Activated gamma-delta T cell treated with anti-CD3 and anti-CD28 coated beads, Interleukin-2, amount 50 U/mL, for 16 hours (primary cell): ENCODE data around the gene SYNDIG1.

Experiments
- DNase-seq: peaks from one replicate; pipeline ENCODE4 v3.0.0-alpha.2; 2020; ENCODE audit warnings: low read depth

The SYNDIG1 gene

GRCh38 chr20:24674921-24675605 is 205.6 kb downstream of the SYNDIG1 start:
- no peak for DNase-seq

GRCh38 chr20:24675651-24676352 is 206.4 kb downstream of the SYNDIG1 start:
- DNase-seq: no peak

GRCh38 chr20:24676353-24676977 is 207.0 kb downstream of the SYNDIG1 start:
- no peak for DNase-seq

- DNase-seq: no peak
Measured at GRCh38 chr20:24676978-24677370, 207.5 kb downstream of the SYNDIG1 start.

DNA sequence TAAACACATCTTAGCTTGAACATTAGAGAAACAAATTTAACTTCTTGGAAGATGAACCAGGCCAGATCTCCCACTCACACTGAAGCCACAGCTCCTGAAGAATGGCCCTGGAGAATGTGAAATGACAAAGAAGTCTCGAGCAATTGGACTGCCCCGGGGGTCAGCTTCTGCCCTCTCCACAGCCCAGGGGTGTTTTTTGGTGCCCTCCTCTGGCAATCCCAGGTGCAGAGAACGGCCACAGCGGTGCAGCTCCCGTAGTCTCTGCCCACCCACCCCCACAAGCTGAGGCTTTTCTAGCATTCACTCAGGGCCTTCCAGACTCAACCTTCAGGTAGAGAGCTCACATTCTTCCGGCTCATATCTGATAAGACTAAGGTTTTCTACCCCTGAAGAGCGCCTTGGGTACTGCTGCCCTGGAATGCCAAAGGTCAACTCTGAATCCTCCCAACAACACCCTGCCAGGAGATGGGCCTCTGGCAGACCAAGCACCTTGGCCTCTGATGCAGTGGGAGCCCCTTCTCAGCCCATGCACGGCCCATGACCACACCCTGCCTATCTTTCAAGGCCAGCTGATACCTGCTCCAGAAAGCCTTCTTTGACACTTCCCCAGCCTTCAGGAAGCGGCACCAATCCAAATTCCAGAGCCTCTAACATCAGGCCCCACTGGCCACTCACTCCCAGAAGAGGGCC is 208.3 kb downstream of the SYNDIG1 start:
- no peak for DNase-seq

DNA sequence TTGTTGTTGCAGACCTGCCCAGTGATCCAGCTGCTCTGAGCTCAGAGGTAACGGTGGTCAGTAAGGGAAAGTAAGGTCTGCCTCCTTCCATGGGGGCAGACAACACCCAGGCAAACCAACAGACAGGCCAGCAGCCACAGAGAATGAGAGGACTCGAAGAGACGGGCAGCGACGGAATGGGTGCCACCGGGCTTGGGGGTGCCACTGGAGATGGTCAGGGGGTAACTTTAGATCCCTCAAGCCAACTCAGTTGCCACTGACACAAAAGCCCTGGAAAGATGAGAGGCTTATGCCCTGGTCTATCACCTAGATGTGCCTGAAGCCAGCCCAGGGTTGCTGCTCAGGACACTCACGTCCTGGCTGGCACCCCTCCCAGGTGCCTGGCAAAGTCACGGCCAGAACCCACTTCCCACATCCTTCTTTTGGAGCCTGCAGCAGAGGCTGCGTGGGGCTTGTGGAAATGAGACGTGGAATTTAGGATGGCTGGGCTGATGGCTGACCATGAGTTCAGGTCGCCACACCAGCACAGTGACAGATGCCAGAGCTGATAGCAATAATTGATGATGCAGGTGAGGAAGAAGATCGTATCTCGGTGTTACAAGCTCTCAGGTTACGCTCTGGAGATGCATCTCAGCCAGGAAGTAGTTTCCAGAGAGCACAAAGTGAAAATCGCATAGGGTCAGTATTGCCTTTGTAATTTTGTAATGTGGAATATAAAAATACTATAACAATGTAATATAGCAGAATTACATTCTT is 209.1 kb downstream of the SYNDIG1 start:
- no peak for DNase-seq

DNA sequence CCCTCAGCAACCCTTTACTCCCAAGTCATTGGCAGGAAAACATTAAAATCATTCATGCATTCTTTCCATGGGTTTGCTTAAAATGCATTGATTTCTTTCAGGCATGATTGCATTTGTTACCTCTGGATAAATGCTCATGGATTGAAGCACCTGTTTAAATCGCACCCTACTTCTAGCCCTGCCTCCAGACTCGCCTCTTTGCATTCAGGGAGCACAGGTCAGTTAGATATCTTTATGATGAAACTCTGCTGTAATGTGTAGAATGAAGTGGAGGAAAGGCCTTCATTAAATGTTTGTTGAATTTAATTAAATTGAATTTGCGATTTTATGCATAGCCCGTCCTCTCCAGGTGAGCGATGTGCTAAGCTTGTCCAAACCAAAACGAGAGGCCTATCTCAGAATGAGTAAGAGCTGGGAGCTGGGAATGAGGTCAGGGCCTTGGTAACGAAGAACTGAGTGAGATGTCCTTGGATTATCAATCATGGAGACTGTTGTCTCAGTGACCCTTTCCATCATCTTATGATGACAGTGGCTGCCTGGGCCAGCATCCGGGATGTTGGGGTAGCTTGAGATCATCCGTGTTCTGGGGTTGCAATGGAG is 210.1 kb downstream of the SYNDIG1 start:
- DNase-seq: no peak

DNA sequence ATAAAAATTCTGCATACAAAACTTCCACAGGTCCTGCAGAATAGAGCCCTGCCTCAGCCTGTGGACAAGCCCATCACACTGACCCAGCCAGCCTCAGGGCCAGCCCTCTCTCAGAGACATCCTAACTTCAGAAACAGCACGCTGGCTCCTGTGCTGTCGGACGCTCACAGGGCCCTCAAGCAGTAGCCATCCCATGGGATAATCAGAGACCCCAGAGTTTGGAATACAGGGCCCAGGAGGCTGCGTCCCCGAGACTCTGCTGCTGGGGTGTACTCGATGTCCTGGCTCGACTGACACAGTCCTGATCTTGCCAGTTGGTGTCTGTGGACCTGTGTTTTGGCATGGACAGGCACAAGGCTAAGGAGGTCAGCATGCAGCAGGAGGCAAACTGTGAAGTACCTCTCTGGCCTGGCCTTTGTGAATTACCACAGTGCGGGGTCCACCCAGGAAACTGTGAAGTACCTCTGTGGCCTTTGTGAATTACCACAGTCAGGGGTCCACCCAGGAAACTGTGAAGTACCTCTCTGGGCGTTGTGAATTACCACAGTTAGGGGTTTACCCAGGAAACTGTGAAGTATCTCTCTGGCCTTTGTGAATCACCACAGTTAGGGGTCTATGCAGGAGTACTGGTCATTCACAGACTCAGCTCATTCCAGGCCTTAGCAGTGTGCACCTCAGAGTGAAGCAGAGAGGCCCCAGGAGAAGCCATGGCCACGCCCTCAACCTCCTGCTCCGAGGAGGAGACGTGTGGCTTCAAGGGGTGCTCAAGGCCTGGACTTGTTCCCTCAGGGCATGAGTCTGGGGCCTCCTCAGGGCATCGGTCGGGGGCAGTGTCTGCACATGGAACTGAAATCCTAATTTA is 212.4 kb downstream of the SYNDIG1 start:
- no peak for DNase-seq

GRCh38 chr20:24682496-24682985 is 213.1 kb downstream of the SYNDIG1 start:
- no peak for DNase-seq

DNA sequence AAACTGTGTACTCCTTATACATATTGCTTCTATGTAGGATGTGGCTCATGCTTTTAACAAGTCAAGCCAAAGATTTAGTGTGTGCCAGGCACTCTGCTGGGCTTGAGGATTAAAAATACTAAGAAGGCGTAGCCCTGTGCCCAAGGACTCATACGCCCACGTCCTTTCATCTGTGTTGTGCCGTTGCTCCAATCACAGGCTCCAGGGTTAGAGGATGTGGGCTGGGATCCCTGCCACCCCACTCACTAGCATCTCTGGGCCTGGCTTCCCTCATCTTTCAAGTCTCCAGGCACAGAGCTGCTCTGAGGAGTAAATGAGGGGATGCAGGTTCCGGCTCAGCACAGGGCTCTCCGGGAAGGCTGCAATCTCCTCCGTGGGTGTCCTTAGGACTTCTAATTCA is 214.2 kb downstream of the SYNDIG1 start:
- no peak for DNase-seq

DNA sequence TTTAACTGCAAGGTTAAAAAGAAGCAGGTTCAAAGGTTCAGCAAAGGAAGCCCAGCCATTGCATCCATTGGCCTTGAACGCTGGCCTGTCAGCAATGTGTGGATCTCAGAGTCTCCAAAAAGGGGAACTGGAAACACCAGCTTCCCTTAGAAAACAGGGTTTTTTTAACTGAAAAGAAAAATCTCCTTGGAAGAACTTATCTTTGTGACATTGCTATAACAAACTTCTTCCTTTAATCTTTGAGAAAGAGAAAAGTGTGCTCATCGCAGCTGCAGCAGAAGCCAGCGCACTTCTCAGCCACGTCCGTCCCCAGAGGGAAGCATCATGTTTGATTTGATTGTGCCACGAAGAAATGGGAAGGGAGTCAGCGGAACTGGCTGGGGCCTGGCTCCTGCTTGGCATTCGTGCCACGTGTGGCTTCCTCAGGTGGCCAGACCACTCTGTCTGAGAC is 215.0 kb downstream of the SYNDIG1 start:
- no peak for DNase-seq

DNA sequence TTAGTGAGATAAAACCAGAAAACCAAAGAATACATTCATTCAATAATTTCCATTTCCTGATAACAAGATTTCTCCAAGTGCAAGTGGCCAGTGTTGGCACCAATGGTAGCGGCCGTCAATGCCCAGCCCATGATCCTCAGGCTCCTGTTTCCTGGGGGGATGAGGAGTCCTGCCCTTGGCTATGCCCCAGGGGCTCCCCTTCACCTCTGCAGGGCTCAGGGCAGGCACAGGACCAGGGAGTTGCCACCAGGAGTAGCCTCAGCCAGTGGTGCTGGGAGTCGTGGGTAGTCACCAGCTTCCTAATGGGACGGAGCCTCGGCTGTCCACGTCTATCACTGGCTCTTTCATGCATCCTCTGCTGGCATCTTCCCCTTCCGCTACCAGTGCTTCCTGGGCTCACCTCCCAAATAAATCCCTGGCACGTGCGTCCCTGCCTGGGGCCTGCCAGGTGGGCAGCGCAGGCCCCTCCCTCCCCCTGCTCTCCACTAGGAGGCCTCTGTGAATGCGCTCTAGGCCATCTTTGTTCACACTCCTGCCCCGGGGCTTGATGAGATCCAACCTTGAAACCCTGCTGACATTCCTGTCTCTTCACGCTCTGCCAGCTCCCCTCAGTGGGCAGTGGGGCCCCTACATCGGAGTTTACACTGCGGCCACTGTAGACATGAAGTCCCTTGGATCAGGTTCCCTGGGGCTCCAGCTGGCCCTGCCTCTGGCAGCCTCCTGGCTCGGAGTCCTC is 215.7 kb downstream of the SYNDIG1 start:
- DNase-seq: no peak

- DNase-seq: no peak
Measured at GRCh38 chr20:24685736-24686135, 216.3 kb downstream of the SYNDIG1 start.

DNA sequence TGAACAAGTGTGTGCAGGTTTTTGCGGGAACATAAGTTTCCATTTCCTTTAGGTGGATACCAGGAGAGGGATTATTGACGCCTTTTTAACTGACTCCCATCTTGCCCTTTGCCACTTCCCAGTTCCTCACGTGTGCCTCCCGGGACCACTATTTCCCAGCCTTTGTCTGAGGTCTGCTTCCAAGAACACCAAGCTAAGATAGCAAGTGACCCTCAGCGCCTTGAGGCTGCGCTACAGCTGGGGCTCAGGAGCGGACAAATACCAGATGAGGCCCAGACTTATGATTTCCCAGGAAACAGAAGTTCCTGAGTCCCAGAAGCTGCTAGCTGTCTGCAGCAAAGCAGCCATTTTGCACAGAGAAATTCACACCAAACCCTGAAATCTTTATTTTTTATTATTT is 216.7 kb downstream of the SYNDIG1 start:
- DNase-seq: no peak

DNA sequence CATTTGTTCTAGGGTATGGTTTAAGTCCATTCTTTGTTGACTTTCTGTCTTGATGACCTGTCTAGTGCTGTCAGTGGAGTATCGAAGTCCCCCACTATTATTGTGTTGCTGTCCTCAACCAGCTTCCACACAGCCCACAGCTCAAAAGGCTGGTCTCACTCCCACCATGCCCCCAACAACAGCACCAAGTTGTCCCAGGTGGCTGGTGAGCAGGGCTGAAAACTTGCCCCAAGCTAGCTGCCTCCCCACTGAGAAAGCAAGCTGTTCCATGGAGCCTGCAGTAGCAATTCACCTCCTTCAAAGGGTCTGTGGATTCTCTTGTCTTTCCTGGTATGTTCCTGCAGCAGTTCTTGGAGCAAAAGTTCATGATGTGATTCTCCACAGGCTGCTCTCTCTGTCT is 221.0 kb downstream of the SYNDIG1 start:
- DNase-seq: no peak

GRCh38 chr20:24691901-24692351 is 222.5 kb downstream of the SYNDIG1 start:
- DNase-seq: no peak

GRCh38 chr20:24692446-24693200 is 223.2 kb downstream of the SYNDIG1 start:
- DNase-seq: no peak

DNA sequence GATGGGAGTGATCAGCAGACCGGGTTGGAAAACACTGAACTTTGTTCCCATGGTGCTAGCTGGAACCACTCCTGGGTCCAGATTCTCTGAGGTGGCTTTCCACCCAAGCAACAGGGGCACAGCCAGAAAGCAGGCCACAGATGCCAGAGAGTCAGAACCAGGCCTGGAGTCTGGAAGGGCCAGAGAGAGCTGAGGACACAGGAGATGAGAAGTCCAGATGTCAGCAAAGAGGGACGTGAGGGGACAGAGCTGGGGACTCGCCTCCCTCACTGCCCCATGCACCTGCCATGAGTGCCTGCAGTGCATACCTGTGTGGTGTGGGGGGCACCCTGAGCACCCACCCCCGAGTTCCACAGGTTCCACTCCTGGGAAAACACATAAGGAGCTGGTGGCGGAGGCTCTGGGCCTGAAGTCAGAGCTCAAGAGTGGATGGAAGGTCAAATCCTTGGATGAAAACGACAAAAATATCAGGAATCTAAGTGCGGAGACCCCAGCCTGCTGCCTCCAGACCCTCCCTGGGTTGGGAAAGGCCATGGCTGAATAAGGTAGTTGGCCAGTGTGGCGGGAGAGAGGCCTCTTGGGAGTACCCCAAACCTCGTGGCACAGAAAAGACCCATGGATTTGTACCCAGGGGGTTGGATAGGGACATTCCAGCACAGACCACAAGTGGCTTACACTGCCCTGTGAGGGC is 224.2 kb downstream of the SYNDIG1 start:
- DNase-seq: no peak
